Brain microvascular endothelial cell (primary cell): ENCODE measurements around the gene CACNG8.
"Not testable (repeated sequence)": the region's sequence is repeated elsewhere in the genome, so short reads cannot be mapped to it uniquely, and the experiment has no call there.

ENCODE experiments used
- DNase-seq: peaks from one replicate; pipeline ENCODE4 v3.0.0-alpha.2; 2020
- H3K27ac ChIP-seq: fragments of 250-450 bp; sonication (Bioruptor Pico); 2 replicates; pipeline ENCODE4 v1.5.1; 2020; ENCODE audit warnings: mild to moderate bottlenecking, moderate library complexity
- H3K27me3 ChIP-seq: fragments of 250-450 bp; sonication (Bioruptor Pico); replicated peaks from 2 replicates; pipeline ENCODE4 v1.5.1; 2020; ENCODE audit warnings: mild to moderate bottlenecking
- H3K36me3 ChIP-seq: fragments of 250-450 bp; sonication (Bioruptor Pico); replicated peaks from 2 replicates; pipeline ENCODE4 v1.5.1; 2020; ENCODE audit warnings: mild to moderate bottlenecking
- H3K4me3 ChIP-seq: 2 replicates; pipeline ENCODE4 v1.5.1; 2011; ENCODE audit warnings: low read depth, mild to moderate bottlenecking, control low read depth, low read length, moderate library complexity
- CTCF ChIP-seq: IDR thresholded peaks from 2 replicates; pipeline ENCODE4 v1.5.1; 2011; ENCODE audit warnings: low read depth, mild to moderate bottlenecking, moderate library complexity, low read length, control low read depth, inconsistent platforms; ENCODE audit errors: missing control alignments
- in situ Hi-C: cut with HindIII; loops from 2 replicates; pipeline ENCODE4 v1.10.0; 2017; ENCODE audit warnings: low sequenced_read_pairs, low pct_ligation_motif_present

CACNG8 gene

GRCh38 chr19:54035215-54036178, 72.8 kb downstream of the CACNG8 start:
- no peak for TF ChIP-seq CTCF
- no peaks in the 10 kb centered on the region for H3K27me3 ChIP-seq
- H3K36me3 ChIP-seq, result no peaks in the 10 kb centered on the region
- in situ Hi-C loops, result no loop called here
- DNase-seq, result peak; percentile 78
- H3K4me3 ChIP-seq, result no peak overlapping the region
- peak overlapping the region; percentile 65 for H3K27ac ChIP-seq

GRCh38 chr19:54036542-54036941, 73.8 kb downstream of the CACNG8 start:
- H3K27ac ChIP-seq, DNase-seq, in situ Hi-C loops, H3K36me3 ChIP-seq, H3K4me3 ChIP-seq, H3K27me3 ChIP-seq: not testable (repeated sequence)
